H1 (cell line): ENCODE measurements around the gene ANXA8.

Source experiments
- CBX5 ChIP-seq: fragments of 300-800, 300-1000 bp; sonication (generic); IDR thresholded peaks from 2 replicates; pipeline ENCODE4 v1.7.1; 2016; ENCODE audit warnings: antibody characterized with exemption, low read length, low read depth
- CEBPB ChIP-seq: IDR thresholded peaks from 2 replicates; pipeline ENCODE4 v1.6.1; 2012; ENCODE audit warnings: low read depth, low read length
- CHD2 ChIP-seq: IDR thresholded peaks from 2 replicates; pipeline ENCODE4 v1.6.1; 2012; ENCODE audit warnings: low read length, improper control_type of control experiment
- EP300 ChIP-seq, 2 experiments: IDR thresholded peaks; 1 replicate in 1 of 2; 2 replicates in 1 of 2; pipeline ENCODE4 v1.6.1; 2011 to 2012; ENCODE audit warnings: low read depth in 2 of 2, low read length in 2 of 2, mild to moderate bottlenecking in 2 of 2, borderline replicate concordance in 1 of 2, inconsistent platforms in 1 of 2, moderate library complexity in 1 of 2
- EZH2 ChIP-seq: fragments of 200-600 bp; sonication (generic); IDR thresholded peaks from 2 replicates; pipeline ENCODE4 v1.7.1; 2012; ENCODE audit warnings: low read depth, mild to moderate bottlenecking, moderate library complexity, low read length, inconsistent platforms; ENCODE audit not compliant: severe bottlenecking
- GTF2F1 ChIP-seq: IDR thresholded peaks from 2 replicates; pipeline ENCODE4 v1.6.1; 2012; ENCODE audit warnings: low read depth, low read length, improper control_type of control experiment, borderline replicate concordance
- HDAC2 ChIP-seq, 2 experiments: fragments of 300-600 bp in 1 of 2; sonication (generic) in 1 of 2; IDR thresholded peaks; 2 replicates each; pipeline ENCODE4 v1.6.1; 2011 to 2012; ENCODE audit warnings: low read depth in 2 of 2, low read length in 2 of 2, mild to moderate bottlenecking in 2 of 2, moderate library complexity in 2 of 2, borderline replicate concordance in 1 of 2, inconsistent platforms in 1 of 2
- NANOG ChIP-seq: IDR thresholded peaks from 2 replicates; pipeline ENCODE4 v1.6.1; 2011; ENCODE audit warnings: low read length, low read depth, mild to moderate bottlenecking, inconsistent platforms; ENCODE audit not compliant: insufficient read depth, poor library complexity, severe bottlenecking
- POLR2A ChIP-seq, 2 experiments: IDR thresholded peaks; 1 replicate in 1 of 2; 2 replicates in 1 of 2; pipeline ENCODE4 v1.6.1; 2011; ENCODE audit warnings: low read depth in 2 of 2, low read length in 2 of 2, mild to moderate bottlenecking in 2 of 2; ENCODE audit errors: control extremely low read depth in 1 of 2
- POLR2AphosphoS5 ChIP-seq: IDR thresholded peaks from 2 replicates; pipeline ENCODE4 v1.6.1; 2011; ENCODE audit warnings: low read depth, low read length
- SP1 ChIP-seq: IDR thresholded peaks from 2 replicates; pipeline ENCODE4 v1.6.1; 2011; ENCODE audit warnings: low read depth, low read length
- TF ChIP-seq, protein P1 (sequence below): IDR thresholded peaks from 2 replicates; pipeline ENCODE4 v1.6.1; 2012; ENCODE audit warnings: low read length, inconsistent platforms
- TF ChIP-seq, protein P2 (sequence below), 3 experiments: IDR thresholded peaks; 1 replicate in 2 of 3; 2 replicates in 1 of 3; pipeline versions ENCODE4 v1.5.1 to v1.6.1; 2011; ENCODE audit warnings: low read length in 3 of 3, mild to moderate bottlenecking in 3 of 3, inconsistent platforms in 2 of 3, low read depth in 1 of 3, moderate library complexity in 1 of 3; ENCODE audit not compliant: insufficient read depth in 1 of 3; ENCODE audit errors: control extremely low read depth in 1 of 3

DNA sequence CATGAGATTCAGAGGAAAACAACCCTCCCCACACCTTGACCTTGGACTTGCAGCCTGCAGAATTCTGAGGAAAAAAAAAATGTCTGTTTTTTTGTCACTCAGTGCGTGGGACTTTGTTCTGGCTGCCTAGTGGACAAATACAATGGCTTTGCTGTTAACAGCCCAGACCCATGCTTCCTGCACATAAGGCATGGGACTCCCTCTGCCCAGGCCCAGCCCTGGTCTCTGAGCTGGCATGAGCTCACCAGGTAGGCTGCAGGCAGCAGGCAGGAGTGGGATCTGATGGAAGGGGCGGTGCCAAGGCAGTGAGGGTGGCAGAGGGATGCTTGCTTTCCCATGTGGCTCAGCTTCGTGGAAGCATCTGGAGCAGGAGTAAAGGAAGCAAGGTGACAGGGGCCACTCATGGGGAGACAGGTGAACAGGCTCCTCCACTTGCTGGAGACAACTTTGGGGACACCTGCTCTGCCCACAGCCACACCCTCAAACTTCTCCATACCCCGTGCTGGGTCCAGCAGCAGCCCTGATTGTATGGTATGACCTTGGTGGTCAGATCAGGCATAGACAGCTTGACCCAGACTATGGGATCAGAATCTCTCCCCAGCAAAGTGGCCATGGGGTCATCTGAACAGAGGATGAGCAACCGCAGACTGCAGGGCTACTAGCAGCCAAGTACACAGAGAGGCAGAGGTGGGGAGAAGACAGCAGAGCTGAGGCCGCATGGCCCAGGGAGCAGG lies 27.0 kb downstream of the ANXA8 start:
- TF ChIP-seq EZH2: no peak
- no peak for TF ChIP-seq CEBPB
- TF ChIP-seq, protein P1, sequence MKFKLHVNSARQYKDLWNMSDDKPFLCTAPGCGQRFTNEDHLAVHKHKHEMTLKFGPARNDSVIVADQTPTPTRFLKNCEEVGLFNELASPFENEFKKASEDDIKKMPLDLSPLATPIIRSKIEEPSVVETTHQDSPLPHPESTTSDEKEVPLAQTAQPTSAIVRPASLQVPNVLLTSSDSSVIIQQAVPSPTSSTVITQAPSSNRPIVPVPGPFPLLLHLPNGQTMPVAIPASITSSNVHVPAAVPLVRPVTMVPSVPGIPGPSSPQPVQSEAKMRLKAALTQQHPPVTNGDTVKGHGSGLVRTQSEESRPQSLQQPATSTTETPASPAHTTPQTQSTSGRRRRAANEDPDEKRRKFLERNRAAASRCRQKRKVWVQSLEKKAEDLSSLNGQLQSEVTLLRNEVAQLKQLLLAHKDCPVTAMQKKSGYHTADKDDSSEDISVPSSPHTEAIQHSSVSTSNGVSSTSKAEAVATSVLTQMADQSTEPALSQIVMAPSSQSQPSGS: no peak
- TF ChIP-seq, protein P2, sequence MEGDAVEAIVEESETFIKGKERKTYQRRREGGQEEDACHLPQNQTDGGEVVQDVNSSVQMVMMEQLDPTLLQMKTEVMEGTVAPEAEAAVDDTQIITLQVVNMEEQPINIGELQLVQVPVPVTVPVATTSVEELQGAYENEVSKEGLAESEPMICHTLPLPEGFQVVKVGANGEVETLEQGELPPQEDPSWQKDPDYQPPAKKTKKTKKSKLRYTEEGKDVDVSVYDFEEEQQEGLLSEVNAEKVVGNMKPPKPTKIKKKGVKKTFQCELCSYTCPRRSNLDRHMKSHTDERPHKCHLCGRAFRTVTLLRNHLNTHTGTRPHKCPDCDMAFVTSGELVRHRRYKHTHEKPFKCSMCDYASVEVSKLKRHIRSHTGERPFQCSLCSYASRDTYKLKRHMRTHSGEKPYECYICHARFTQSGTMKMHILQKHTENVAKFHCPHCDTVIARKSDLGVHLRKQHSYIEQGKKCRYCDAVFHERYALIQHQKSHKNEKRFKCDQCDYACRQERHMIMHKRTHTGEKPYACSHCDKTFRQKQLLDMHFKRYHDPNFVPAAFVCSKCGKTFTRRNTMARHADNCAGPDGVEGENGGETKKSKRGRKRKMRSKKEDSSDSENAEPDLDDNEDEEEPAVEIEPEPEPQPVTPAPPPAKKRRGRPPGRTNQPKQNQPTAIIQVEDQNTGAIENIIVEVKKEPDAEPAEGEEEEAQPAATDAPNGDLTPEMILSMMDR (IDR thresholded peaks at IDR 0.05; ENCODE audit: control extremely low read depth in 1 of 3, insufficient read depth in 1 of 3, low read depth in 1 of 3, low read length in 3 of 3): no peak
- no peak for TF ChIP-seq SP1
- TF ChIP-seq POLR2AphosphoS5: no peak
- no peak for TF ChIP-seq HDAC2 (IDR thresholded peaks at IDR 0.05; ENCODE audit: borderline replicate concordance in 1 of 2, low read depth in 2 of 2, low read length in 2 of 2)
- TF ChIP-seq POLR2A (IDR thresholded peaks at IDR 0.05; ENCODE audit: control extremely low read depth in 1 of 2, low read depth in 2 of 2, low read length in 2 of 2): no peak
- no peak for TF ChIP-seq GTF2F1
- no peak for TF ChIP-seq NANOG
- no peak for TF ChIP-seq CHD2
- TF ChIP-seq CBX5: no peak
- TF ChIP-seq EP300 (IDR thresholded peaks at IDR 0.05; ENCODE audit: borderline replicate concordance in 1 of 2, low read depth in 2 of 2, low read length in 2 of 2): no peak
